Measurements from ENCODE around the gene GCLC. TPM values are rescaled to one million over a fixed set of nuclear protein-coding genes. Genes with fewer than 3 reads are reported as not detected.

GCLC gene
- total RNA-seq, 1 donor from 2014 or later = 33.0 TPM

- DNase-seq (ENCODE audit: low spot score) = no peak
- intact Hi-C loops (cut with DNase I) = no loop called here
Measured at GRCh38 chr6:53529324-53530036, 15.4 kb downstream of the GCLC start.

- intact Hi-C loops (cut with DNase I) = no loop called here
- DNase-seq (ENCODE audit: low spot score) = no peak
Measured at GRCh38 chr6:53528107-53528506, 16.8 kb downstream of the GCLC start.

GRCh38 chr6:53527249-53527765 lies 17.6 kb downstream of the GCLC start:
- DNase-seq (ENCODE audit: low spot score) = no peak
- intact Hi-C loops (cut with DNase I) = no loop called here

GRCh38 chr6:53526000-53526399 lies 18.9 kb downstream of the GCLC start:
- intact Hi-C loops (cut with DNase I) = no loop called here
- DNase-seq (ENCODE audit: low spot score) = no peak

DNA sequence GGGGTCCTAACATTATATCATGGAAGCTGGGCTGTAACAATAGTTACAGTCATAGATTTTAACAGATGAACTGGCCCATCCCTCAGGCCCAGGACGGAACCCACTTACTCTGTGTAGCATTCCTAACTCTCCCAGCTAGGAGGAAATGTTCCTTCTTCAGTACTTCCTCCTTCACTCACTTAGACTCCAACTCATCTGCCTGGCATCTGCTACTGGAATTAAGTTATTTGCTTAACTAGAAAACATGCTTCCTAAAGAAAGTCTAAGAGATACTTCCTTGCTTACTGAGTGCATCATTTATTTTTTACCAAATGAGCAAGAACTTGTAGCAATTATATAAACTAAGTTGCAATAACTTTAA lies 20.5 kb downstream of the GCLC start:
- DNase-seq (ENCODE audit: low spot score) = no peak
- intact Hi-C loops (cut with DNase I) = loop anchor here (5.0 kb wide), 1 partner anchor 153 kb away; no protein-coding TSS in a partner anchor

- intact Hi-C loops (cut with DNase I) = loop anchor here (5.0 kb wide), 1 partner anchor 154 kb away; no protein-coding TSS in a partner anchor
- DNase-seq (ENCODE audit: low spot score) = no peak
Measured at GRCh38 chr6:53523511-53524454, 21.1 kb downstream of the GCLC start.

GRCh38 chr6:53520320-53520928 lies 24.5 kb downstream of the GCLC start:
- intact Hi-C loops (cut with DNase I) = loop anchor here (5.0 kb wide), 1 partner anchor 157 kb away; no protein-coding TSS in a partner anchor
- DNase-seq (ENCODE audit: low spot score) = no peak

DNA sequence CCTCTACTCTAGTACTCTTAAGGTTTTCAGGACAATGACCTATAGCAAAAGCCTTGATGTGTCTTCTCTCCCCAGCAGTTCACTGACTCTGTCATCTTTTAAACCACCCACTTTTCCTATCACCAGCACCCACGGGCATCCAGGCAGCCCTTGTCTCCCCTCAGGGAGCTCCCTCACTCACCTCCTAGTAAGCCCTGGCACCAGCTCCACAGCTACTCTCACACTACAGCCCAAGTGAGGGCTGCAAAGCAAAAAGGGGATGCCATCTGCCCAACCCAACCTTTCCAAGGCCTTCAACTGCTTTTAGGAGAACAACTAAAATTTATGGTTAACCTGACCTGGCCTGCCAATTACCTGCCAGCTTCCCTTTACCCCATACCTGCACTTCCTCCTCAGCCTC lies 26.0 kb downstream of the GCLC start:
- no peak for DNase-seq (ENCODE audit: low spot score)
- intact Hi-C loops (cut with DNase I) = no loop called here

DNA sequence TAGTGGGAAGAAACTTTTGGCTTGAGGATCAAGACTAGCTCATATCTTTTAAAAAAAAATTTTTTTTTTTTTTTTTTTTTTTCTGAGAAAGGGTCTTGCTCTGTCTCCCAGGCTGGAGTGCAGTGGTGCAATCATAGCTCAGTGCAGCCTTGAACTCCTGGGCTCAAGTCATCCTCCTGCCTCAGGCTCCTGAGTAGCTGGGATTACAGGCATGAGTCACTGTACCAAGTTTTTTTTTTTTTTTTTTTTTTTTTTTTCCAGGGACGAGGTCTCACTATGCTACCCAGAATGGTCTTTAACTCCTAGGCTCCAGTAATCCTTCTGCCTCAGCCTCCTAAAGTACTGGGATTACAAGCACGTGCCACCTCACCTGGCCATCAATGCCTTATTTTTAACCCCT lies 27.9 kb downstream of the GCLC start:
- DNase-seq (ENCODE audit: low spot score) = no peak
- intact Hi-C loops (cut with DNase I) = no loop called here

DNA sequence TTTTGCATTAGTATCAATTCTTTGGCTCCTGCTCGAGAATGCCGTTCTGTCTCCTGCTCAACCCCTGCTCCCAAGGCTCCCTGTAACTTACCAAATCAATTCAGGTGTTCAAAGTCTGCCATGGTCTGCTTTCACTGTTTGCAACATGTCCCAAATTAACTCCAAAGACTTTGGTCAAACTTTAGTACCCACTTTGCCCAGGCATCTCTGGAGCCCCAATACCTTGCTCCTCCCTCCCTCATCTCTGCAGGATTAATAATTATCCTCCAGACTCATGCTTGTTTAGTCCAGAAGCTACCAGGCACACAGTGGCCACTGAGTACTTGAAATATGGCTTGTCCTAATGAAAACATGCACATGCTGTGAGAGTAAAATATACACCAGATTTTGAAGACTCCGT lies 30.2 kb downstream of the GCLC start:
- intact Hi-C loops (cut with DNase I) = no loop called here
- no peak for DNase-seq (ENCODE audit: low spot score)

DNA sequence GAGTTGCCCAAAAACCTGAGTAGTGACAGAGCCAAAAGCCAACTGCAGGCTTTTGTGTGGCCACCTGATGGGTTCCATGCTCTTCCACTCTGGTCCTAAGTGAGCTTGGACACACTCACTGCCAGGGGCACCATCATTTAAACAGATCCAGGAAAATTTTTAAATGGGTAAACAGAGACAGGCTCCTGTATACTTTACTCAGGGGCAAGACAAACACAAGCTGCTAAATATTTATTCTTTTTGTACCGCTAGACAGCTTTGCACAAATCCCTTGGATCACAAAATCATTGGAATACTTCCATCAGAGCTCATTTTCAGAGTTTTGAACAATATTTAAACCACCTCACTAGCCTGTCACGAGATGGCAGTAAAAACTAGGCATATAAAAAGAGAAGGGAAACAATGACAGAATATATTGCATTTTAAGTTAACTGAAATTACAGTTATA lies 31.4 kb downstream of the GCLC start:
- intact Hi-C loops (cut with DNase I) = no loop called here

DNA sequence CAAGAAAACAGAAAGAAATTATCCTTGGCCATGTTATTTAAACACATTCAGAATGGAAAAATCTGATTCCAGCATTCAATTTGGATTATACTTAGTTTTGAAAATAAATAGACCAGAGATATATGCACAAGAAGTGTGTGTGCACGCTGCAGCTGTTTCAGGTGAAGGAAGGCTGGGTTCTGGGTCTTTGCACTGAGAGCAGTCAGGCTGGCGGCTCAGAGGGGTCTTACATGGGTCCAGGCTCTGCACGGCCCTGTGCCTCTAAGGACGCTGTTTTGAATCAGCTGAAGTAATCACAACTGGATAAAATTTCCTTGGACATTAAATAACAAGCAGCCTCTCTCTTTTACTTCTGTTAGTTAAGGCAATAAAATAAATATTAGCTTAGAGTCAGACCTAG lies 31.8 kb downstream of the GCLC start:
- intact Hi-C loops (cut with DNase I) = no loop called here
- no peak for DNase-seq (ENCODE audit: low spot score)

More for the DNA sequence above, 31.4 kb downstream of the GCLC start:
- no peak for DNase-seq (ENCODE audit: low spot score)

DNA sequence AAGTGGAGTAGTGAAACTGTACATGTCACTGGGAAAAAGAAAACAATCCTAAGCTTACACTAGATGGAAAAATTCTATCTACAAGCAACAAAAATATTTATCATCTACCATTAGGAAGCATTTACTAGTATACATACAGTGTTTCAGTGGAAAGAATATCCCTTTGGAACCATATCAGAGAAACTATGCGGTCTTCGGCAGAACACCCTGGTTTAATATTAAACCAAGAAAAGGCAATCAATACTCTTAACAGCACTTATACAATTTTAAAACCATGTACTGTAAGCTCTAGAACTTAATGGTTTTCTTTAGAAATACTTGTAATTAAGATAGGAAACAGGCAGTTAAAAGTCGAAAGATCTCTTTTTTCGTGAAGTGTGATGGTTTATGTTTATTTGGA lies 32.3 kb downstream of the GCLC start:
- intact Hi-C loops (cut with DNase I) = no loop called here
- DNase-seq (ENCODE audit: low spot score) = no peak

- no peak for DNase-seq (ENCODE audit: low spot score)
- intact Hi-C loops (cut with DNase I) = no loop called here
Measured at GRCh38 chr6:53510746-53511145, 34.2 kb downstream of the GCLC start.

DNA sequence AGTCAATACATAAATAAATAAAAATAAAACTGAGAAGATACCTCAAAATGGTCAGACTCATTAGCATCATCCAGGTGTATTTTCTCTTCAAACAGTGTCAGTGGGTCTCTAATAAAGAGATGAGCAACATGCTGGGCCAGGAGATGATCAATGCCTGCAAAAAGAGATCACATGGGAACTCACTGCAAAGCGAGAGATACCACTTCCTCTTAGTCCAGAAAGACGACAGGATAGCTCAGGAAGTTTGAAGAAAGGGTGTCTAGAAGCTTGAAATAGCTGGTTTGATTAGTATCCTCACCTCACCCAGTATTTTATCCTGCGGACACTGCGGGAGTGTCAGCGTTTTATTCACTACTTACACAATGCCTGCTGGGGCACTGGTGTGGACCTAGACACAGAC lies 38.0 kb downstream of the GCLC start:
- DNase-seq (ENCODE audit: low spot score) = no peak
- intact Hi-C loops (cut with DNase I) = no loop called here

DNA sequence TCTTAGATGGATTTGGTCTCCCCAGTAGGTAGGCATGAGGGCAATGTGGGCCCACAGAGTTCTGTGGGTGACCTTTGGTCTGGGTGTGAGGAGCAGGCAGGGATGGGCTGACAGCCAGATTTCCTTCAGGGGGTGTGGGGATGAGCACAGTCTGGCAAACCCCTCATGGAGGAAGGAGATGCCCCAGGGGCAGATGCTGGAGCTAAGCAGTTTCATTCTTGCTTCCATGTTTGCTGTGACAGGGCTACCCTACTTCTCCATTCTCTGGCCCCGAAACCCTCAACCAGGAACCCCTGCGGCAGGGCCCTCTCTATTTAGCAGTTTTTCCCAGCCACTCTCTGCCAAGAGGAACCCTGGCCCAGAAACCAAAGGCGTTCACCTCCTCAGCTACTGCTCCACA lies 40.4 kb downstream of the GCLC start:
- intact Hi-C loops (cut with DNase I) = no loop called here
- no peak for DNase-seq (ENCODE audit: low spot score)

- intact Hi-C loops (cut with DNase I) = no loop called here
- no peak for DNase-seq (ENCODE audit: low spot score)
Measured at GRCh38 chr6:53503060-53503459, 41.8 kb downstream of the GCLC start.

GRCh38 chr6:53501432-53501831 lies 43.5 kb downstream of the GCLC start:
- no peak for DNase-seq (ENCODE audit: low spot score)
- intact Hi-C loops (cut with DNase I) = no loop called here

DNA sequence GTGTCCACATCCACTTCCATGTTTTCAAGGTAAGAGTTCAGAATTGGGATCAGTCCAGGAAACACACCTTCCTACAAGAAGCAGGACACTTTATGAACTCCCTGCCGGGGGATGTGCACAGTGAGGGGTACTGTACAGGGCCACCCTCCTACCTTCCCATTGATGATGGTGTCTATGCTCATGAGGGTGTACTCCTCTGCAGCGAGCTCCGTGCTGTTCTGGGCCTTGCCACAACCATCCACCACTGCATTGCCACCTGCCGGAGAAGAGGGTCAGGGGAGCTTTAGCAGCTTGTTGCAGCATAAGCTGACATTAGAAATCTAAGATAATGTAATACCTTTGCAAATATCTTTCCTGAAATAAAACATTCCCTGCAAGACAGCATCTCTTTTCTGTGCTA lies 44.8 kb downstream of the GCLC start:
- intact Hi-C loops (cut with DNase I) = no loop called here
- no peak for DNase-seq (ENCODE audit: low spot score)

DNA sequence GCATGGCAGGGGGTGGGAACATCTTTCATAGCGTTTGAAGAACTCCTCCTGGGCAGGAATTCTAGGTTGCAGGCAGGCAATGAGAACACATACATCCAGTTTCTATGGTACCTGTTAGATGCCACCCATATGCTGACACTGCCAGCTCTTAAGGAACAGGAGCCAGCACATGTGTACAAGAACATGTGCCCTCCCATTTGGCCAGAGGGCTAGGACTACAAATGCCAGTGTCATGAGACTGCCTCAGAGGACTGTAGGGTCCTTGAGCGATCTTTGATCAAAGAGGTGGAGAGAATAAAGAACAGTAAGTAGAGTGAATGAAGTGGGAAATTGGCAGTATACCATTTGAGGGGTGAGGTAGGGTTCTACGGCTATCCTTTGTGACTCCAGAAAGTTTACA lies 45.8 kb downstream of the GCLC start:
- intact Hi-C loops (cut with DNase I) = no loop called here
- no peak for DNase-seq (ENCODE audit: low spot score)
